ENCODE results near the gene CA5A. TPM values are rescaled to one million over a fixed set of nuclear protein-coding genes. Genes with fewer than 3 reads are reported as not detected.

The CA5A gene
- total and polyA plus RNA-seq, 9 of the 15 experiments (the other 6 are each of a cell fraction or from before 2014, with no cell fraction given): not detected

- Histone ChIP-seq H3K27me3 (ENCODE audit: control insufficient read depth in 2 of 2, insufficient read depth in 2 of 2, low read length in 2 of 2) (no peaks in the 10 kb centered on the region), H4K20me1 (replicated peaks; ENCODE audit: control insufficient read depth, insufficient read depth, low read length) (no peaks in the 10 kb centered on the region; the same call in 1 of the 2 replicates), H3K4me2 (ENCODE audit: insufficient read depth, low read length) (peak overlapping the region; percentile 61), H3K4me1 (replicated peaks in 1 of 2; ENCODE audit: control insufficient read depth in 2 of 2, insufficient read depth in 2 of 2, low read length in 2 of 2) (peaks cover 40 to 59% of the 10 kb centered on the region in 2 experiments), H3K9ac (ENCODE audit: insufficient read depth in 1 of 2, low read depth in 2 of 2, low read length in 2 of 2) (peak overlapping the region; percentile 8 to 70), H3K27ac (ENCODE audit: extremely low read depth, low read depth, low read length) (peak overlapping the region; percentile 45; the same call in 2 of the 3 replicates), H3K9me1 (ENCODE audit: control insufficient read depth, insufficient read depth, low read length) (peaks cover 5% of the 10 kb centered on the region), H3K4me3 (no peak overlapping the region), H3K9me3 (replicated peaks; ENCODE audit: control insufficient read depth, insufficient read depth, low read depth, low read length) (no peaks in the 10 kb centered on the region), H2AFZ (ENCODE audit: low read depth, low read length) (peak overlapping the region; percentile 10; the same call in 1 of the 2 replicates), H3K79me2 (ENCODE audit: control insufficient read depth, insufficient read depth, low read length) (peaks cover 89% of the 10 kb centered on the region), H3K36me3 (ENCODE audit: control insufficient read depth, insufficient read depth, low read length) (peaks cover 40% of the 10 kb centered on the region; the same call in 2 of the 3 replicates)
- ATAC-seq (no peak), DNase-seq (ENCODE audit: extremely low read depth in 1 of 4, low spot score in 3 of 4) (no peak), FAIRE-seq (no peak)
- ChIA-PET POLR2A (interaction anchor here (0.6 to 1.5 kb wide), 3 partner anchors 13 to 460 kb away, joined by 3 to 5 read pairs (median 4); no protein-coding TSS in a partner anchor), CTCF (ENCODE audit: low intra/inter-chr PET ratio) (no interaction called here)
- TF ChIP-seq ZC3H8 (IDR thresholded peaks at IDR 0.05): no peak
- TF ChIP-seq U2AF2 (optimal IDR thresholded peaks at IDR 0.05; ENCODE audit: low read depth, low read length): no peak
- TF ChIP-seq HNRNPLL (IDR thresholded peaks at IDR 0.05; ENCODE audit: low read depth, low read length, poor library complexity, severe bottlenecking): no peak
- TF ChIP-seq LCOR (CRISPR knock-in tag; IDR thresholded peaks at IDR 0.05): no peak
- no peak for TF ChIP-seq ZNF79 (CRISPR knock-in tag; IDR thresholded peaks at IDR 0.05; ENCODE audit: low read depth)
- 0 out of 2 replicates have a peak, but pooled peaks have one; percentile 48 for TF ChIP-seq NBN (IDR thresholded peaks at IDR 0.05; ENCODE audit: low read depth)
- TF ChIP-seq PKNOX1 (IDR thresholded peaks at IDR 0.05): peak; percentile 79
- peak; percentile 74; the same call in 1 of the 2 replicates for TF ChIP-seq SMARCA4 (IDR thresholded peaks at IDR 0.05)
- TF ChIP-seq IRF9 (tag; IDR thresholded peaks at IDR 0.05): no peak
- TF ChIP-seq GATA2 (CRISPR knock-in tag; IDR thresholded peaks at IDR 0.05): peak; percentile 16; the same call in 1 of the 2 replicates
- no peak for TF ChIP-seq RB1 (IDR thresholded peaks at IDR 0.05; ENCODE audit: low read depth)
- TF ChIP-seq CEBPG (CRISPR knock-in tag; IDR thresholded peaks at IDR 0.05): peak; percentile 19; the same call in 1 of the 2 replicates
- no peak for TF ChIP-seq CEBPG (tag; conservative IDR thresholded peaks at IDR 0.05 in 1 of 2, IDR thresholded peaks at IDR 0.05 in 1 of 2)
- peak; percentile 52; the same call in 1 of the 2 replicates for TF ChIP-seq MTA3 (IDR thresholded peaks at IDR 0.05; ENCODE audit: borderline replicate concordance)
- TF ChIP-seq SOX6 (IDR thresholded peaks at IDR 0.05): peak; percentile 53; the same call in 1 of the 2 replicates
- TF ChIP-seq ARNT (IDR thresholded peaks at IDR 0.05): 0 out of 4 replicates have a peak, but pooled peaks of 1 of the 2 experiments have one; percentile 22
- TF ChIP-seq KDM4B (IDR thresholded peaks at IDR 0.05; ENCODE audit: borderline replicate concordance in 2 of 2, low read depth in 1 of 2): 0 out of 4 replicates have a peak, but pooled peaks of 1 of the 2 experiments have one; percentile 6
- peak; percentile 47 for TF ChIP-seq MEIS2 (IDR thresholded peaks at IDR 0.05; ENCODE audit: partially characterized antibody)
- no peak for TF ChIP-seq ELF1 (tag; IDR thresholded peaks at IDR 0.05)
- no TSS peak for BruUV-seq (replicated peaks)
- WGBS (ENCODE audit: insufficient coverage, low coverage, missing lambda C conversion rate): 18% methylated on average over 3 of the region's 3 CpGs
- in situ Hi-C loops (cut with MboI) (no loop called here), intact Hi-C loops (cut with micrococcal nuclease) (no loop called here)
Observed at GRCh38 chr16:87956098-87956364, 19.7 kb upstream of the CA5A start.

Measured in K562 (cell line).